GM12891 (cell line): ENCODE results near the gene KPNB1.

Source experiments
- DNase-seq: peaks from one replicate; pipeline ENCODE4 v3.0.0; 2011; ENCODE audit warnings: low spot score; ENCODE audit not compliant: insufficient read length
- FAIRE-seq: peaks from 2 replicates; lab custom pipeline; 2011; peaks lifted over from hg19 to GRCh38; lab: Jason Lieb, UNC
- PAX5 ChIP-seq: IDR thresholded peaks from 2 replicates; pipeline ENCODE4 v1.6.1; 2011; ENCODE audit warnings: low read length, moderate library complexity, mild to moderate bottlenecking; ENCODE audit not compliant: insufficient read depth, severe bottlenecking
- POLR2A ChIP-seq: IDR thresholded peaks from 2 replicates; pipeline ENCODE4 v1.6.1; 2011; ENCODE audit warnings: low read depth, low read length, control low read depth
- POLR2AphosphoS5 ChIP-seq: IDR thresholded peaks from 2 replicates; pipeline ENCODE4 v1.6.1; 2011; ENCODE audit warnings: low read depth, low read length, control low read depth
- POU2F2 ChIP-seq: IDR thresholded peaks from 2 replicates; pipeline ENCODE4 v1.6.1; 2011; ENCODE audit warnings: low read depth, mild to moderate bottlenecking, control low read depth, low read length, moderate library complexity
- SPI1 ChIP-seq: IDR thresholded peaks from 2 replicates; pipeline ENCODE4 v1.6.1; 2011; ENCODE audit warnings: low read depth, low read length, control low read depth
- TAF1 ChIP-seq: IDR thresholded peaks from 2 replicates; pipeline ENCODE4 v1.6.1; 2011; ENCODE audit warnings: low read depth, low read length, control low read depth

Gene KPNB1

GRCh38 chr17:47620503-47621245 is 29.0 kb upstream of the KPNB1 start:
- no peak for FAIRE-seq
- no peak for DNase-seq
- TF ChIP-seq TAF1 (no peak), POLR2A (no peak), POU2F2 (no peak)

- FAIRE-seq (no peak), DNase-seq (no peak)
- TF ChIP-seq PAX5 (no peak), POLR2A (no peak), SPI1 (no peak), POU2F2 (no peak), TAF1 (no peak), POLR2AphosphoS5 (no peak)
These were observed 28.2 kb upstream of the KPNB1 start for GRCh38 chr17:47621293-47622179.

GRCh38 chr17:47622180-47622549 is 27.6 kb upstream of the KPNB1 start:
- TF ChIP-seq POLR2A (no peak), POU2F2 (no peak), SPI1 (no peak), TAF1 (no peak), PAX5 (no peak), POLR2AphosphoS5 (no peak)
- DNase-seq (no peak), FAIRE-seq (no peak)

GRCh38 chr17:47624727-47625068 is 25.0 kb upstream of the KPNB1 start:
- TF ChIP-seq POLR2AphosphoS5, result no peak
- DNase-seq, result no peak
- no peak for FAIRE-seq

- FAIRE-seq (no peak), DNase-seq (no peak)
- no peak for TF ChIP-seq POLR2AphosphoS5
- TF ChIP-seq SPI1, result no peak
- TF ChIP-seq POU2F2, result no peak
- no peak for TF ChIP-seq TAF1
- TF ChIP-seq PAX5, result no peak
- TF ChIP-seq POLR2A, result no peak
These were observed 21.6 kb upstream of the KPNB1 start for GRCh38 chr17:47628014-47628566.

GRCh38 chr17:47629826-47630225 is 19.9 kb upstream of the KPNB1 start:
- TF ChIP-seq SPI1 (no peak), PAX5 (no peak), TAF1 (no peak), POU2F2 (no peak), POLR2AphosphoS5 (no peak), POLR2A (no peak)
- FAIRE-seq (no peak), DNase-seq (no peak)

GRCh38 chr17:47630614-47631013 is 19.1 kb upstream of the KPNB1 start:
- no peak for TF ChIP-seq PAX5
- no peak for TF ChIP-seq SPI1
- TF ChIP-seq TAF1, result no peak
- TF ChIP-seq POLR2A, result no peak
- TF ChIP-seq POLR2AphosphoS5, result no peak
- no peak for TF ChIP-seq POU2F2
- FAIRE-seq, result no peak
- no peak for DNase-seq

GRCh38 chr17:47632991-47633390 is 16.7 kb upstream of the KPNB1 start:
- DNase-seq (no peak), FAIRE-seq (no peak)
- TF ChIP-seq POU2F2 (no peak), TAF1 (no peak), POLR2AphosphoS5 (no peak), SPI1 (no peak), POLR2A (no peak), PAX5 (no peak)

GRCh38 chr17:47633996-47634395 is 15.7 kb upstream of the KPNB1 start:
- DNase-seq, result no peak
- FAIRE-seq, result no peak
- TF ChIP-seq SPI1, result no peak

GRCh38 chr17:47634870-47635269 is 14.8 kb upstream of the KPNB1 start:
- DNase-seq (no peak), FAIRE-seq (no peak)
- no peak for TF ChIP-seq POLR2A
- no peak for TF ChIP-seq SPI1
- TF ChIP-seq POLR2AphosphoS5, result no peak
- TF ChIP-seq POU2F2, result no peak
- no peak for TF ChIP-seq TAF1
- TF ChIP-seq PAX5, result no peak
